Nephron progenitor cell (in vitro differentiated cells): Measurements from ENCODE around the gene DUOX1.

Experiments
- DNase-seq: peaks from one replicate; pipeline ENCODE4 v3.0.0; 2021
- H3K27ac Mint-ChIP-seq: 2 replicates; pipeline ENCODE4 v1.8.0; 2021; ENCODE audit warnings: mild to moderate bottlenecking, moderate library complexity, mixed read lengths
- H3K27me3 Mint-ChIP-seq: 2 replicates; pipeline ENCODE4 v1.8.0; 2021; ENCODE audit warnings: mild to moderate bottlenecking, low read depth, mixed read lengths; ENCODE audit not compliant: poor library complexity
- H3K36me3 Mint-ChIP-seq: 2 replicates; pipeline ENCODE4 v1.8.0; 2021; ENCODE audit warnings: low read depth, mixed read lengths
- H3K4me1 Mint-ChIP-seq: 2 replicates; pipeline ENCODE4 v1.8.0; 2021; ENCODE audit warnings: mixed read lengths
- H3K4me3 Mint-ChIP-seq: 2 replicates; pipeline ENCODE4 v1.8.0; 2021; ENCODE audit warnings: mild to moderate bottlenecking, moderate library complexity, mixed read lengths
- H3K9me3 Mint-ChIP-seq: 2 replicates; pipeline ENCODE4 v1.8.0; 2021; ENCODE audit warnings: mild to moderate bottlenecking, moderate library complexity, mixed read lengths
- TF ChIP-seq, protein P1 (sequence below): fragments of 200-600 bp; sonication (generic); IDR thresholded peaks from 2 replicates; pipeline ENCODE4 v1.5.0; 2021; ENCODE audit warnings: antibody characterized with exemption

The DUOX1 gene

DNA sequence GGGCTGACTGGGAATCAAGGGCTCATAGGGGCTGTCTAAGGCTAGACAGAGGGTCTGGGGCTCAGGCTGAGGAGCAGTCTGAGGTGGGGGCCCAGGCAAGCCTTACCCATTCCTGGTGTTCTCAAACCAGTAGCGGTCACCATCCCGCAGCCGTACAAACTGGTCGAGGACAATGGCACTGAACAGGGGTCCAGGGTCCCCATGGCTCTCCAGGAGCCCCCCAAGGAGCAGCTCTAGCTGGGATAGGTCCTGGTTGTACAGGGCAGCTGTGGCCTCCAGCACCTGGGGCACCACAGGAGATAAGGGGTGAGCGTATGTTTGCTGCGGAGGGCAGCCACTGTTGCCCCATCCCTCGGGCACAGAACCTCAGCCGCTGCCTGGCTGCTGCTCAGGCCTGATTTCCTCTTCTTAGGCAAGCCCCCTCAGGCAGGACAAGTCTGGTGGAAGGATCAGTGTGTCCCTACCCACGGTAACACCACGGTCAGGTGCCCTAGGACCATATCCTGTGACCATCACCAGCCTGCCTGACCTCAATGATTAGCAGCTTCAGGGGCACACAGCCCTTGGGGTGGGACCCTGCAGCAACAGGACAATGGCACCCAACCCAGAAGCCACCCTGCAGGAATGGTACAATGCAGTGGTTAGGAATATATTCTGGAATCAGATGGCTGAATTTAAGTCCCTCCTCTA, 21.7 kb upstream of the DUOX1 start:
- peaks cover 3% of the 10 kb centered on the region for H3K9me3 Mint-ChIP-seq
- peaks cover 2% of the 10 kb centered on the region for H3K4me1 Mint-ChIP-seq
- peaks cover 89% of the 10 kb centered on the region for H3K27me3 Mint-ChIP-seq
- no peak for DNase-seq
- no peak overlapping the region for H3K27ac Mint-ChIP-seq
- no peak overlapping the region for H3K4me3 Mint-ChIP-seq
- TF ChIP-seq, protein P1, sequence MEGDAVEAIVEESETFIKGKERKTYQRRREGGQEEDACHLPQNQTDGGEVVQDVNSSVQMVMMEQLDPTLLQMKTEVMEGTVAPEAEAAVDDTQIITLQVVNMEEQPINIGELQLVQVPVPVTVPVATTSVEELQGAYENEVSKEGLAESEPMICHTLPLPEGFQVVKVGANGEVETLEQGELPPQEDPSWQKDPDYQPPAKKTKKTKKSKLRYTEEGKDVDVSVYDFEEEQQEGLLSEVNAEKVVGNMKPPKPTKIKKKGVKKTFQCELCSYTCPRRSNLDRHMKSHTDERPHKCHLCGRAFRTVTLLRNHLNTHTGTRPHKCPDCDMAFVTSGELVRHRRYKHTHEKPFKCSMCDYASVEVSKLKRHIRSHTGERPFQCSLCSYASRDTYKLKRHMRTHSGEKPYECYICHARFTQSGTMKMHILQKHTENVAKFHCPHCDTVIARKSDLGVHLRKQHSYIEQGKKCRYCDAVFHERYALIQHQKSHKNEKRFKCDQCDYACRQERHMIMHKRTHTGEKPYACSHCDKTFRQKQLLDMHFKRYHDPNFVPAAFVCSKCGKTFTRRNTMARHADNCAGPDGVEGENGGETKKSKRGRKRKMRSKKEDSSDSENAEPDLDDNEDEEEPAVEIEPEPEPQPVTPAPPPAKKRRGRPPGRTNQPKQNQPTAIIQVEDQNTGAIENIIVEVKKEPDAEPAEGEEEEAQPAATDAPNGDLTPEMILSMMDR = no peak
- H3K36me3 Mint-ChIP-seq = no peaks in the 10 kb centered on the region

- TF ChIP-seq, protein P1 = no peak
- Mint-ChIP-seq H3K27me3 (peaks cover 94% of the 10 kb centered on the region), H3K9me3 (peaks cover 3% of the 10 kb centered on the region), H3K27ac (no peak overlapping the region), H3K4me3 (no peak overlapping the region), H3K36me3 (no peaks in the 10 kb centered on the region), H3K4me1 (peaks cover 18% of the 10 kb centered on the region)
- no peak for DNase-seq
Measured at GRCh38 chr15:45110256-45110820, 19.5 kb upstream of the DUOX1 start.

GRCh38 chr15:45111390-45112142, 18.2 kb upstream of the DUOX1 start:
- H3K4me1 Mint-ChIP-seq = peaks cover 18% of the 10 kb centered on the region
- H3K9me3 Mint-ChIP-seq = peaks cover 3% of the 10 kb centered on the region
- H3K4me3 Mint-ChIP-seq = peak overlapping the region; percentile 19
- peaks cover 96% of the 10 kb centered on the region for H3K27me3 Mint-ChIP-seq
- H3K36me3 Mint-ChIP-seq = no peaks in the 10 kb centered on the region
- H3K27ac Mint-ChIP-seq = no peak overlapping the region
- TF ChIP-seq, protein P1 = no peak
- no peak for DNase-seq

- peaks cover 96% of the 10 kb centered on the region for H3K27me3 Mint-ChIP-seq
- peaks cover 18% of the 10 kb centered on the region for H3K4me1 Mint-ChIP-seq
- H3K27ac Mint-ChIP-seq = no peak overlapping the region
- peak; percentile 40 for DNase-seq
- peaks cover 3% of the 10 kb centered on the region for H3K9me3 Mint-ChIP-seq
- peak overlapping the region; percentile 19 for H3K4me3 Mint-ChIP-seq
- H3K36me3 Mint-ChIP-seq = no peaks in the 10 kb centered on the region
- TF ChIP-seq, protein P1 = no peak
Measured at GRCh38 chr15:45112143-45112590, 17.6 kb upstream of the DUOX1 start.

- peak overlapping the region; percentile 19 for H3K4me3 Mint-ChIP-seq
Measured at GRCh38 chr15:45112591-45113379, 17.0 kb upstream of the DUOX1 start.

More at GRCh38 chr15:45112591-45113379, 17.0 kb upstream of the DUOX1 start:
- TF ChIP-seq, protein P1 = no peak
- DNase-seq = no peak
- Mint-ChIP-seq H3K36me3 (no peaks in the 10 kb centered on the region), H3K27ac (no peak overlapping the region), H3K9me3 (peaks cover 3% of the 10 kb centered on the region), H3K4me1 (peaks cover 24% of the 10 kb centered on the region), H3K27me3 (peaks cover 96% of the 10 kb centered on the region)
